ENCODE data around the gene SOX5. TPM values are rescaled to one million over a fixed set of nuclear protein-coding genes. Genes with fewer than 3 reads are reported as not detected.

Gene SOX5
- total RNA-seq, 1 donor from 2014 or later, result 0.86 TPM

DNA sequence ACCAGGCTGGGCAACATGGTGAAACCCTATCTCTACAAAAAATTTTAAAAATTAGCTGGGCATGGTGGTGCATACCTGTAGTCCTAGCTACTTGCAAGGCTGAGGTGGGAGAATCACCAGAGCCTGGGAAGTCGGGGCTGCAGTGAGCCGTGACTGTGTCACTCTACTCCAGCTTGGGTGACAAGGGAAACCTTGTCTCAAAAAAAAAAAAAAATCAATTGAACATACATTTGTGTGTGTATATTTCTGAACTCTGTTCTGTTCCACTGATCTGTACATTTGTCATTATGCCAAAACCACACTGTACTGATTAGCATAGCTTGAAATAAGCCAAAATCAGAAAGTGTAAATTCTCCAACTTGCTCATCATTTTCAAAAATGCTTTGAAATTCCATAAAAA, 254.6 kb downstream of the SOX5 start:
- intact Hi-C loops (cut with micrococcal nuclease), result no loop called here

DNA sequence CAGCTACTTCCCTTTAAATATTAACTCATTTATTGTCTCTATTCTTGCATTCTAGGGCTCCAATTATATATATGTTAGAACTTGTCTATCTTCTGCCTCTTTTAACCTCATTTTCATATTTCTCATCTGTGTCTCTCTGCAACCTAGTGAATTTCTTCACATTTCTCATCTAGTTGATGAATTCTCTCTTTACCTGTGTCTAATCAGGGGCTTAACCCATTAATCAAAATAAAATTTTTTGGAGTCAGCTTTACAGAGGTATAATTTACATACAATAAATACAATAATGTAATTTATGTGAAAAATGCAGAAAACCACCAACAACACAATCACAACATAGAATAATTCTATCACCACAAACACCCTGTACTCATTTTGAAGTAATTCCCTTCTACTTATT, 255.2 kb downstream of the SOX5 start:
- intact Hi-C loops (cut with micrococcal nuclease), result no loop called here

DNA sequence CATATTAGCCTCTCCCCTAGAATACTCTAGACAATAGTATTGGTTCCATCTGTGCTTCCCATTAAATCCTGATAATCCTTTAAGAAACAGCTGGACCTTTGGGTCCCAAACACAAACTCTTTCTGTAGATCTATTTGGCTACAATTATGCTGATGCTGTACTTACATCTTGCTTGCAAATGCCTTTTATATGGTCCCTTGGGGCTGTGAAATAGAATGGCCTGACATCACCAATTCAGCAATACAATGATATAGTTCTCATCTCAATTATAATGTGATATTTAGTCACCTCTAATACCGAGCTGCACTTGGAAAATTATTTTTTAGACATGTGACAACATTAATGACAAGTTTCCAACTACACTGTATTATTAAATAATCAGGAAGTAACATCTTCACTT, 261.5 kb downstream of the SOX5 start:
- intact Hi-C loops (cut with micrococcal nuclease), result no loop called here

DNA sequence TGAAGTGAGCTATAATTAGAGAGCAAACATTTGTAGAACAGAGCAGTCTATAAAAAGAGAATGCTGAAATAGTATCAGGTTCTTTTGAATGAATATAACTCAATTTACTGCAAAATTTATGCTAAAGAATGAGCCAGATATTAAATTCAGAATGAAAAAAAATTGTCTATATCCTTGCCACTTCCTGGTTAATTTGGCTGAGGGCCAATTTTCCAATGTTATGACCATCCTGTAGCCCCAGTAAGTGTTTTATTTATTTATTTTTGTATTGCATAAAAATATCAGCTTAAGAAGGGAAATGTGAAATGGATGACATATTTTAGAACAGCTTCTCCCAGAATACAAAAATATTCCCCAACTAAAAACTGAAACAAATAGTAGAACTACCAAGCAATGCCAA, 263.4 kb downstream of the SOX5 start:
- intact Hi-C loops (cut with micrococcal nuclease), result no loop called here

GRCh38 chr12:23684121-23684520, 265.3 kb downstream of the SOX5 start:
- intact Hi-C loops (cut with micrococcal nuclease), result no loop called here

GRCh38 chr12:23681237-23681636, 268.2 kb downstream of the SOX5 start:
- intact Hi-C loops (cut with micrococcal nuclease), result no loop called here

GRCh38 chr12:23674064-23674463, 275.4 kb downstream of the SOX5 start:
- intact Hi-C loops (cut with micrococcal nuclease), result no loop called here

DNA sequence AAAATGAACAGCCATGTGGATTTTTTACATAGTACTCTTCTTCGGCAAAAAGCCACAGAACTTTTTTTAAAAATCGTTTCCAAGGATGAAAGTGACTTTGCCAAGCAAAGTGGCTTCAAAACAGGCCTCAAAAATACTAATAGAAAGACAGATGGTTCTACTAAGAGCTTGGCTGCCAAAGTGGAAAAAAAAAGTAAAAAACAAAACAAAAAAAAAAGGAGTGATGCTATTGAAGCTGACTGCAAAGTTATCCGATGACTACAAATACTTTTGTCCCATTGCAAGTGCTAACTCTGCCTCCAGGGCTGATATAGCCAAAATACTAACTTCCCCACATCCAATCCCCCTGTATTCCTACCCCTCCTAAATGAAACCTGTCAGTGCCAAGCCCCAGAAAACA, 277.6 kb downstream of the SOX5 start:
- intact Hi-C loops (cut with micrococcal nuclease), result no loop called here

DNA sequence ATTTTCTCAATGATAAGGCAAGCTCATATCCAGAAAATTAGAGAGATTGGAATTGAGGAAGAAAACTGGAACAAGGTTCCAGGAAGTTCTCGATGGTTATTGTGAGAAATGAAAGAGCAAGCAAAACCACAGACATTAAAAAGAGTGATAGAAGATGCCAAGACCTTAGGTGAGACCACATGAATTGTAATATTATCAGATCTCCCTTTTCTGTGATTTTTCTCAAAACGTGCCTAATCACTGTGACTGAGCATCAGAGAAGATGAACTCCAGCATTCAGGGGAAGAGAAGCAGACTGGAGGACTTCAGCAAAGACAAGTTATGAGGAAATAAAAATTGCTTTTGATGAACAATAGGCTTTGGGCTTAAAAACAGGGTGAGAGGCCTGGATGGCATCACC, 278.8 kb downstream of the SOX5 start:
- intact Hi-C loops (cut with micrococcal nuclease), result no loop called here

DNA sequence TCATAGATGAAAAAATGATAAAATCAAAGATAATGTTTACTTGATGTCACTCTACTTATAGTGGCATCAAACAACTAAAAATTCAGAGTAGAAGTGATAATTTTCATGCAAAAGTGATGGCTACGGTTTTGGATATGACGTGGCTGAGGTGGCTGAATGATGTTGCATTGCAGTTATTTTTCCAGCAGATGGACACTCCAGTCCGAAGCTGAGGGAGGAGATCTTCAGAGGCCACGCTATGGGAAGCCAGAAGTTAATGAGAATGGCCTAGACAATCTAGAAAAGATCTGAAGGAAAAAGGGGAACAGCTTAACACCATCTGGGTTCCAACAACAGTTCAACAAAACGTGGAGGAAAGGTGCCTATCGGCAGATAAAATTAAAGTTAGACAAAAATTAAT, 279.8 kb downstream of the SOX5 start:
- intact Hi-C loops (cut with micrococcal nuclease), result no loop called here

GRCh38 chr12:23666866-23667265, 282.6 kb downstream of the SOX5 start:
- intact Hi-C loops (cut with micrococcal nuclease), result no loop called here

DNA sequence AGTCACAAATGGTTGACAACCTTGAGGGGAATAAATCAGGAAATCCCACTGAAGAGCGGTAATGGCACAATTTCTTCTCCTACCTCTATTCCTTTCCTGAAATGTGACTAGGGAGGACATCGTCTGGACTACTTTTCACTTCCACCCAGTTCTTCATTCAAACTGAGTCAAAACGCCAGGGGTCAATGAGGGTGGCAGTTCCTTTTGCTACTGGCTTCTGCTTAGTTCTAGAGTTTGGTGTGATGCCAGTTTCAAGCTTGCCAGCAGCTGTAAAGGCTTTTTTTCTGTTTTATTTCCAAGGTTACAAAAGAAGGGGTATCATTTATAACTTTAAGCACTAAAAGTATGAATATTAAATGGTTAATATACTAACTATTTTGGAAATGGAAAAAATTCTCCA, 286.5 kb downstream of the SOX5 start:
- intact Hi-C loops (cut with micrococcal nuclease), result no loop called here

DNA sequence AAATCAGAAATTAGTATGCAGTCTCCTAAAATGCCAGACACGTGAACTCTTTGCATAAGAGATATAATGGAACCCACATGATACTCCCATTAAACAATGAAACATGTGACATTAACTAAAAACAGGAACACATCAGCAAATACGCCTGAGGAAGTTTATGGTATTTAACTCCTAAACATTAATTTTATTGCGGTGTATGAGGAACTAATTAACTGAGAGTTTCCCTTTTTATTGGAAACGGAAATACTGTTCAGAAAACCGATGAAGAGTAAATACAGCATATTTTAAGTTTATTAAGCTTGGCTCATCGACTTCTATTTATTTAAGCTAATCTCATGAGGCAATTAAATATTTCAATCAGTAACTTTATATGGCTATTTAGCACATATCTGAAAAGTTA, 290.3 kb downstream of the SOX5 start:
- intact Hi-C loops (cut with micrococcal nuclease), result no loop called here

DNA sequence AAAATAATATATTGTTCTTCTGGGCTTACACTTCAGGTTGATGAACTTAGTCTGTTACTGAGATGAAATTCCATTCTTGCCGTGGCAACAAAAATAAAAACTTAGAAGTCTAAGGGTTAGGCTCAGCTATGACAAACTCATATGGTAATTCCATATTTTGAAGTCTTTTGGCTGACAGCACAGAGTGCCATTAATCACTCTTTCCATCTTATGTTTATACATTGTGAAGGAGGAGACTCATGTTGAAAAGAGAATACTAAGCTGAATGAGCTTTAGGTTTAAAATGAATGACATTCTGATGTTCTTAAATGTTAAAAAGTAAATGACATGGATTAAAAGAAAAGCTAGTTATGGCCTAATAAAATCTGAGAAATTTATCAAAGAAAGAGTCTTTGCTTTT, 291.9 kb downstream of the SOX5 start:
- intact Hi-C loops (cut with micrococcal nuclease), result no loop called here

GRCh38 chr12:23655884-23656283, 293.6 kb downstream of the SOX5 start:
- intact Hi-C loops (cut with micrococcal nuclease), result no loop called here

GRCh38 chr12:23655112-23655511, 294.4 kb downstream of the SOX5 start:
- intact Hi-C loops (cut with micrococcal nuclease), result no loop called here

GRCh38 chr12:23648546-23648945, 300.9 kb downstream of the SOX5 start:
- intact Hi-C loops (cut with micrococcal nuclease), result no loop called here

DNA sequence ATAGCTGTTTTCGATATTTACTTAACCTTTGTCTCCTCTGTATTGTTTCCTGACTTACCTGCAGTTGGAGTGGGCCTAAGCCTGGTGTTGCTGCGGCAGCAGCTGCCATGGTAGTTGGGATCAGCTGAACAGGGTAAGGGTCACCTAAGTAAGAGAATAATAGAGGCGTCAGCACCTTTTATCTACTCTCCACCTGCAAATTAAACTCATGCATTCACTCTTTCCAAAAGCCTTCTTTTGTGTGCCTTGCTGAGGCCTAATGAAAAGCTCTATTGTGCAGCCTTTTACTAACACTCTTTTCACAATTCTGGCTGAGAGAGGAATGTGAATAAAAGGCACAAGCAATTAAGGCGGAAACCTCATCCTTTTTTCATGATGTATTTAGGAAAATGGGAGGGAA, 308.7 kb downstream of the SOX5 start:
- intact Hi-C loops (cut with micrococcal nuclease), result no loop called here

DNA sequence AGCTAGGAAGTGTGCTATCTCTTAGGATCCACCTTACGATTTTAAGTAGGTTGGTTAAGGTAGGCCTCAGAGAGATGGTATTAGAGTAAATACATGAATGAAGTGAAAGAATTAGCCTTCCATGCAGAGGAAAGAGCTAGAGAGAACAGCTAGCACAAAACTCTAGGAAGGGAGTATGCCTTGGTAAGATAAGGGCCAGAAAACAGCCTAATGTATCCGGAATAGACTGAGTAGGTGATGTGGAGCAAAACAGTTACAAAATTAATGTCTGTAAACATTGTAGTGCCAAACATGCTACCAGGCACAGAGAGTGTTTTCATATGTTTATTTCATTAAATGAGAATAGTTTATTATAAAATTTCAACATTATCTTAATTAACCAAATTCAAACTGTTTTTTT, 315.1 kb downstream of the SOX5 start:
- intact Hi-C loops (cut with micrococcal nuclease), result no loop called here

DNA sequence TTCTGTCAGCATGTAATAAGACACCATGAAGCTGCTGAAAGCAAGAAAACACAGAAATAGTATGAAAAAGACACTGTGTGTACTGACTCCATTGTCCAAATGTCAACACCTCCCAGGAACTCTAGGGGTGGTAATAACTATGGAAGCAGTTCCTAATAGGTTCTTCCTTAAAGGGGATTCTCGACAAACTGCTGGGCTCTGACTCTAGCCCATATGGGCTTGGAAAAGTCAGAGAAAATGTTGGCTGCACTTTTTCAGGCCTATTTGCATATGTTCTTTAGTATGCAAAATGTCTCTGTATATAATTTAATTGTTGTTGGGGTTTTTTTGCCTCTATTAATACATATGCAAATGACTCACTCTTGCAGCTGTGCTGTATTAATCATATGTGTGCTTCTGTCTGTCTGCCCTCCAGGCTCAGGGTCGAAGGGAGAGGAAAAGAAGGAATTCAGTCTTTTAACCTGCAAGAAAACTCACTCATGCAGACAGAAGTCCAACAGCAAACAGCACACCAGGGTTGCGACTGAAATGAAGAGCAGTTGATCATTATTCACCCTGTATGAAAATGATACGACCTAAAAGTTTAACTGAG, 317.6 kb downstream of the SOX5 start:
- intact Hi-C loops (cut with micrococcal nuclease), result no loop called here

DNA sequence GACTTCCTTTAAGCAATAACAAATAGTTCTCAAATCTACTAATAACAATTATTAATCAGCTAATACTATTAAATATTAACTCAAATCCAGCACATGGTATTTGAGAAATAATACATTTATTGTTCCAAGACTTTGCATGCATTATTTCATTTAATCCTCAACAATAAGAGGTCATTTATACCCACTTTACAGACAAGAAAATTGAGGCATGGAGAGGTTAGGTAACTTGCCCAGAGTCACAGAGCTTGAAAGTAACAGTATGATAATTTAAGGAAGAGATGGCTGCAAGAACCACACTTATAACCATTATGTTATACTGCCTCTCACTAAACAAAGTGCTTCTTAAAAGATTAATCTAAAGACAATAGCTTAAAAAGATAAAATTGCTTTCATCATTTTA, 318.9 kb downstream of the SOX5 start:
- intact Hi-C loops (cut with micrococcal nuclease), result no loop called here

- intact Hi-C loops (cut with micrococcal nuclease), result no loop called here
Observed at GRCh38 chr12:23628806-23629205, 320.7 kb downstream of the SOX5 start.

- intact Hi-C loops (cut with micrococcal nuclease), result no loop called here
Observed at GRCh38 chr12:23626791-23627190, 322.7 kb downstream of the SOX5 start.

GRCh38 chr12:23621900-23622299, 327.6 kb downstream of the SOX5 start:
- intact Hi-C loops (cut with micrococcal nuclease), result no loop called here
